GM13976 (cell line): ENCODE data around the gene ZNF454.

Experiments used
- DNase-seq: peaks from one replicate; pipeline ENCODE4 v3.0.0; 2012; ENCODE audit warnings: low spot score
- CTCF ChIP-seq: IDR thresholded peaks from 2 replicates; pipeline ENCODE4 v1.5.1; 2012; ENCODE audit warnings: borderline replicate concordance, mild to moderate bottlenecking; ENCODE audit not compliant: insufficient read depth; ENCODE audit errors: extremely low read depth, missing control alignments, control extremely low read depth
- in situ Hi-C: fragments of 300-500 bp; cut with MboI; formaldehyde crosslinking; loops from one replicate; pipeline ENCODE4 v1.12.0; 2022; ENCODE audit warnings: low sequenced_read_pairs, mixed read lengths, inconsistent platforms; ENCODE audit not compliant: unreplicated experiment

Gene ZNF454

GRCh38 chr5:178965465-178966055 is 24.6 kb downstream of the ZNF454 start:
- no peak for TF ChIP-seq CTCF
- in situ Hi-C loops, result no loop called here
- no peak for DNase-seq

- TF ChIP-seq CTCF, result no peak
- in situ Hi-C loops, result no loop called here
- DNase-seq, result no peak
These were observed 40.4 kb downstream of the ZNF454 start for GRCh38 chr5:178981381-178981780.

- no peak for TF ChIP-seq CTCF
- in situ Hi-C loops, result no loop called here
- DNase-seq, result no peak
These were observed 41.9 kb downstream of the ZNF454 start for GRCh38 chr5:178982941-178983340.

- no peak for DNase-seq
- no peak for TF ChIP-seq CTCF
- in situ Hi-C loops, result no loop called here
These were observed 42.7 kb downstream of the ZNF454 start for GRCh38 chr5:178983728-178984127.

GRCh38 chr5:178984145-178985072 is 43.4 kb downstream of the ZNF454 start:
- DNase-seq, result no peak
- no peak for TF ChIP-seq CTCF
- in situ Hi-C loops, result no loop called here

GRCh38 chr5:178986326-178986960 is 45.4 kb downstream of the ZNF454 start:
- TF ChIP-seq CTCF, result no peak
- in situ Hi-C loops, result no loop called here
- DNase-seq, result no peak
